MCF 10A (cell line): ENCODE results near the gene ANO1. TPM values are rescaled to one million over a fixed set of nuclear protein-coding genes. Genes with fewer than 3 reads are reported as not detected.

ENCODE experiments used
- BruUV-seq: library from RNA; stranded (reverse); fragments of 400-500 nt; replicated peaks from 2 replicates; lab custom pipeline; 2021; lab: Mats Ljungman, UMichigan
- CTCF ChIA-PET: fragments of 300-600 bp; sonication (Branson Sonifier 250); formaldehyde crosslinking; extraction: SDS; loops from one replicate; lab custom pipeline; 2021; ENCODE audit warnings: antibody characterized with exemption, inconsistent platforms; lab: Yijun Ruan, JAX
- POLR2A ChIA-PET: fragments of 300-600, 350-650 bp; sonication (Branson Sonifier 250); formaldehyde crosslinking; extraction: SDS; loops from one replicate; lab custom pipeline; 2020; ENCODE audit warnings: antibody characterized with exemption, inconsistent platforms; lab: Yijun Ruan, JAX
- DNase-seq: peaks from one replicate; pipeline ENCODE4 v3.0.0-alpha.2; 2018; ENCODE audit not compliant: unreplicated experiment
- H3K27ac Mint-ChIP-seq: one replicate; pipeline ENCODE4 v1.8.0; 2022; ENCODE audit warnings: mild to moderate bottlenecking, low read depth, mixed read lengths; ENCODE audit not compliant: unreplicated experiment
- H3K27me3 Mint-ChIP-seq: one replicate; pipeline ENCODE4 v1.8.0; 2022; ENCODE audit warnings: mixed read lengths; ENCODE audit not compliant: insufficient read depth, unreplicated experiment
- H3K36me3 Mint-ChIP-seq: one replicate; pipeline ENCODE4 v1.8.0; 2022; ENCODE audit warnings: mild to moderate bottlenecking, moderate library complexity, mixed read lengths; ENCODE audit not compliant: insufficient read depth, unreplicated experiment
- H3K4me1 Mint-ChIP-seq: one replicate; pipeline ENCODE4 v1.8.0; 2022; ENCODE audit warnings: mixed read lengths; ENCODE audit not compliant: insufficient read depth, unreplicated experiment
- H3K4me3 Mint-ChIP-seq: one replicate; pipeline ENCODE4 v1.8.0; 2022; ENCODE audit warnings: mild to moderate bottlenecking, moderate library complexity, mixed read lengths; ENCODE audit not compliant: unreplicated experiment
- H3K9me3 Mint-ChIP-seq: one replicate; pipeline ENCODE4 v1.8.0; 2022; ENCODE audit warnings: mixed read lengths; ENCODE audit not compliant: unreplicated experiment
- CTCF ChIP-seq: fragments of 200-600 bp; IDR thresholded peaks from one replicate; pipeline ENCODE4 v1.8.0; 2022; ENCODE audit warnings: antibody characterized with exemption, mild to moderate bottlenecking; ENCODE audit not compliant: unreplicated experiment
- intact Hi-C: fragments of 100-400 bp; cut with micrococcal nuclease; formaldehyde crosslinking; loops from 2 replicates; pipeline ENCODE4 v1.14.1; 2022
- total RNA-seq: library from RNA; stranded (reverse); gene quantifications from 2 replicates; pipeline ENCODE4 v1.2.3, GENCODE V29; 2022

The ANO1 gene
- total RNA-seq, 1 experiment from 2014 or later: not detected

- Mint-ChIP-seq H3K27me3 (no peaks in the 10 kb centered on the region), H3K9me3 (no peaks in the 10 kb centered on the region), H3K36me3 (no peaks in the 10 kb centered on the region), H3K27ac (no peak overlapping the region), H3K4me3 (no peak overlapping the region), H3K4me1 (peaks cover 4% of the 10 kb centered on the region)
- ChIA-PET POLR2A (no interaction called here), CTCF (interaction anchor here (0.7 kb wide), 1 partner anchor 98 kb away, joined by 3 read pairs; no protein-coding TSS in a partner anchor)
- intact Hi-C loops: loop anchor here (10.0 kb wide), 1 partner anchor 114 kb away; no protein-coding TSS in a partner anchor
- TF ChIP-seq CTCF: no peak
- peak; percentile 66 for DNase-seq
- no TSS peak for BruUV-seq
Measured at GRCh38 chr11:70080763-70081162, 2.6 kb downstream of the ANO1 start.

- Mint-ChIP-seq H3K27me3 (no peaks in the 10 kb centered on the region), H3K36me3 (no peaks in the 10 kb centered on the region), H3K27ac (no peak overlapping the region), H3K9me3 (no peaks in the 10 kb centered on the region), H3K4me1 (peaks cover 4% of the 10 kb centered on the region), H3K4me3 (no peak overlapping the region)
- BruUV-seq: no TSS peak
- CTCF ChIA-PET: no interaction called here
- no peak for DNase-seq
- POLR2A ChIA-PET: no interaction called here
- intact Hi-C loops: loop anchor here (10.0 kb wide), 1 partner anchor 112 kb away; no protein-coding TSS in a partner anchor
- TF ChIP-seq CTCF: no peak
Measured at GRCh38 chr11:70082829-70083228, 4.7 kb downstream of the ANO1 start.

- POLR2A ChIA-PET: interaction anchor here (0.7 kb wide), 1 partner anchor 26 kb away, joined by 4 read pairs; no protein-coding TSS in a partner anchor
- Mint-ChIP-seq H3K4me1 (peaks cover 4% of the 10 kb centered on the region), H3K27me3 (no peaks in the 10 kb centered on the region), H3K9me3 (no peaks in the 10 kb centered on the region), H3K4me3 (no peak overlapping the region), H3K27ac (no peak overlapping the region), H3K36me3 (no peaks in the 10 kb centered on the region)
- TF ChIP-seq CTCF: no peak
- no TSS peak for BruUV-seq
- intact Hi-C loops: loop anchor here (10.0 kb wide), 1 partner anchor 110 kb away; no protein-coding TSS in a partner anchor
- CTCF ChIA-PET: interaction anchor here (0.6 kb wide), 1 partner anchor 1842 kb away, joined by 3 read pairs; no protein-coding TSS in a partner anchor
- no peak for DNase-seq
Measured at GRCh38 chr11:70084046-70084984, 6.2 kb downstream of the ANO1 start.
